Type B pancreatic cell (in vitro differentiated cells): Measurements from ENCODE around the gene IFT88. TPM values are rescaled to one million over a fixed set of nuclear protein-coding genes. Genes with fewer than 3 reads are reported as not detected.

ENCODE experiments used
- DNase-seq: peaks from one replicate; pipeline ENCODE4 v3.0.0; 2021; ENCODE audit warnings: mixed read lengths; ENCODE audit not compliant: unreplicated experiment; ENCODE audit errors: extremely low spot score
- H3K27ac Mint-ChIP-seq: 2 replicates; pipeline ENCODE4 v1.8.0; 2021; ENCODE audit warnings: mild to moderate bottlenecking, mixed read lengths
- H3K27me3 Mint-ChIP-seq: 2 replicates; pipeline ENCODE4 v1.8.0; 2021; ENCODE audit warnings: mixed read lengths
- H3K36me3 Mint-ChIP-seq: 2 replicates; pipeline ENCODE4 v1.8.0; 2021; ENCODE audit warnings: mixed read lengths
- H3K4me1 Mint-ChIP-seq: one replicate; pipeline ENCODE4 v1.8.0; 2021; ENCODE audit warnings: mixed read lengths; ENCODE audit not compliant: unreplicated experiment
- H3K4me3 Mint-ChIP-seq: 2 replicates; pipeline ENCODE4 v1.8.0; 2021; ENCODE audit warnings: mild to moderate bottlenecking, mixed read lengths
- H3K9me3 Mint-ChIP-seq: 2 replicates; pipeline ENCODE4 v1.8.0; 2021; ENCODE audit warnings: mixed read lengths
- CTCF ChIP-seq: fragments of 200-600 bp; sonication (generic); conservative IDR thresholded peaks from 2 replicates; pipeline ENCODE4 v1.5.0; 2021; ENCODE audit warnings: antibody characterized with exemption, mild to moderate bottlenecking
- total RNA-seq: library from RNA; stranded (reverse); gene quantifications from 2 replicates; pipeline ENCODE4 v1.2.1, GENCODE V29; 2021; ENCODE audit warnings: low replicate concordance

The IFT88 gene
- total RNA-seq, 1 donor from 2014 or later: 24.5 TPM

DNA sequence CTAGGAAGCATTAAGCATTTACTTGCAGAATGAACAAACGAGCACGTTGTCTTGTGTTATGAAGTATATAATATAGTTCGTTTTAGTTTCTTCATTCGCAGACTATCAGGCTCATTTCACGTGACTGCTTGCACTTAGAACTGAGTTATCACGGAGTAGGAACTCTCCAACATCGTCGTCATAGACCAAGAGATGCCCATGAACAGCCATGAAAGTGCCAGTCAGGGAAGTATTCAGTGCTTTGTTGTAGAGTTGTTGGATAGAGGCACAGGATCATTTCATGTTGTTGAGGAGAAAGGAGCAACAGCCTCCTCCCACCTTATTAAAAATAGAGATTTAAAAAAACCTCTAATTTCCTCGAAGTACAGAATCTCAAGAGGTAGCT is 135.6 kb downstream of the IFT88 start:
- DNase-seq: no peak
- no peak for TF ChIP-seq CTCF
- Mint-ChIP-seq H3K4me3 (peak overlapping the region; percentile 93), H3K9me3 (no peaks in the 10 kb centered on the region), H3K27ac (peak overlapping the region; percentile 60), H3K4me1 (peaks cover 12% of the 10 kb centered on the region), H3K27me3 (peaks cover 24% of the 10 kb centered on the region), H3K36me3 (no peaks in the 10 kb centered on the region)

GRCh38 chr13:20702915-20703779 is 136.2 kb downstream of the IFT88 start, which contains the start of gene IL17D:
TSS of gene IL17D (plus strand) at chr13:20703699. CDS start at chr13:20704002, 303 bp downstream.
- peaks cover 12% of the 10 kb centered on the region for H3K4me1 Mint-ChIP-seq
- H3K27ac Mint-ChIP-seq: peak within 1 kb of the TSS; percentile 60
- DNase-seq: no peak
- peaks cover 24% of the 10 kb centered on the region for H3K27me3 Mint-ChIP-seq
- H3K36me3 Mint-ChIP-seq: no peaks in the 10 kb centered on the region
- no peaks in the 10 kb centered on the region for H3K9me3 Mint-ChIP-seq
- peak within 1 kb of the TSS; percentile 93 for H3K4me3 Mint-ChIP-seq
- peak; percentile 25 for TF ChIP-seq CTCF

GRCh38 chr13:20703780-20704458 is 137.0 kb downstream of the IFT88 start:
- Mint-ChIP-seq H3K4me3 (no peak overlapping the region), H3K4me1 (peaks cover 12% of the 10 kb centered on the region), H3K36me3 (no peaks in the 10 kb centered on the region), H3K27me3 (peaks cover 24% of the 10 kb centered on the region), H3K27ac (no peak overlapping the region), H3K9me3 (no peaks in the 10 kb centered on the region)
- peak; percentile 86 for DNase-seq
- TF ChIP-seq CTCF: peak; percentile 77

- no peak overlapping the region for H3K27ac Mint-ChIP-seq
Measured at GRCh38 chr13:20704459-20705069, 137.6 kb downstream of the IFT88 start.

More at GRCh38 chr13:20704459-20705069, 137.6 kb downstream of the IFT88 start:
- Mint-ChIP-seq H3K9me3 (no peaks in the 10 kb centered on the region), H3K4me1 (peaks cover 12% of the 10 kb centered on the region), H3K27me3 (peaks cover 21% of the 10 kb centered on the region), H3K4me3 (peak overlapping the region; percentile 80), H3K36me3 (no peaks in the 10 kb centered on the region)
- TF ChIP-seq CTCF: no peak
- no peak for DNase-seq
